ENCODE results near the gene DAP.

DNA sequence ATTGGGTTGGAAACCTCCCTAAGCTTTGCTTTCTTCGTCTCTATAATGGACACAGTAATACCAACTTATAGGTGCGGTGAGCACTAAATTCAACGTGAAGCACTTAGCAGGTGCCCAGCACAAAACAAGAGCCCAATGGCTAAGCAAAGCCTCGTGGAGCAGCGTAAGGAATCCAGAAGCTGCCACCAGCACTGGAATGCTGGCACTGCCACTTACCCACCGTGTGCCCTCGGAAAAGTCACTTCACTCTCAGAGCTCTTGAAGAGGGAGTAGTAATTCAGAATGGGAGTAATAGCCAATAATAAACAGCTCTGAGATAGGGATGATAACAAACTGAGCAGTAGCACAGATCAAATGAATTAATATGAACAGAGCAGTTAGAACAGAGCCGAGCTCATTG, 16.4 kb downstream of the DAP start:
- TF ChIP-seq EZH2 (IDR thresholded peaks at IDR 0.05; ENCODE audit: insufficient read depth, poor library complexity, severe bottlenecking): no peak
- no peak for TF ChIP-seq EZH2phosphoT487 (IDR thresholded peaks at IDR 0.05; ENCODE audit: insufficient read depth, low read depth)

All from GM23248 (cell line).